ENCODE results near the gene KLRC4.
"Not testable (repeated sequence)": the region's sequence is repeated elsewhere in the genome, so short reads cannot be mapped to it uniquely, and the experiment has no call there.

Gene KLRC4

GRCh38 chr12:10389904-10390303 is 19.7 kb downstream of the KLRC4 start, which contains the start of gene KLRK1:
TSS of gene KLRK1 (minus strand) at chr12:10390041. CDS start at chr12:10388810, 1,231 bp downstream.
- no peaks in the 10 kb centered on the region for H3K36me3 ChIP-seq (replicated peaks)
- no peak within 1 kb of the TSS for H3K4me3 ChIP-seq (ENCODE audit: low read depth, low read length)
- TF ChIP-seq CTCF (IDR thresholded peaks at IDR 0.05; ENCODE audit: low read depth, low read length, missing control alignments): no peak
- no peak for DNase-seq
- in situ Hi-C loops (cut with HindIII; ENCODE audit: low pct_ligation_motif_present, low sequenced_read_pairs): no loop called here
- H3K27ac ChIP-seq: no peak within 1 kb of the TSS
- H3K27me3 ChIP-seq (replicated peaks): no peaks in the 10 kb centered on the region

- no peaks in the 10 kb centered on the region for H3K27me3 ChIP-seq (replicated peaks)
- no peak for DNase-seq
- in situ Hi-C loops (cut with HindIII; ENCODE audit: low pct_ligation_motif_present, low sequenced_read_pairs): no loop called here
- H3K36me3 ChIP-seq (replicated peaks): no peaks in the 10 kb centered on the region
- no peak for TF ChIP-seq CTCF (IDR thresholded peaks at IDR 0.05; ENCODE audit: low read depth, low read length, missing control alignments)
- H3K27ac ChIP-seq: no peak overlapping the region
- no peak overlapping the region for H3K4me3 ChIP-seq (ENCODE audit: low read depth, low read length)
These were observed 20.7 kb downstream of the KLRC4 start for GRCh38 chr12:10388624-10389413.

GRCh38 chr12:10387498-10387897 is 22.1 kb downstream of the KLRC4 start:
- in situ Hi-C loops (cut with HindIII; ENCODE audit: low pct_ligation_motif_present, low sequenced_read_pairs): not testable (repeated sequence)

GRCh38 chr12:10386857-10387256 is 22.7 kb downstream of the KLRC4 start:
- DNase-seq: no peak
- Histone ChIP-seq H3K36me3 (replicated peaks) (no peaks in the 10 kb centered on the region), H3K4me3 (ENCODE audit: low read depth, low read length) (no peak overlapping the region), H3K27me3 (replicated peaks) (no peaks in the 10 kb centered on the region), H3K27ac (no peak overlapping the region)
- in situ Hi-C loops (cut with HindIII; ENCODE audit: low pct_ligation_motif_present, low sequenced_read_pairs): no loop called here
- no peak for TF ChIP-seq CTCF (IDR thresholded peaks at IDR 0.05; ENCODE audit: low read depth, low read length, missing control alignments)

More at GRCh38 chr12:10387498-10387897, 22.1 kb downstream of the KLRC4 start:
- H3K36me3 ChIP-seq (replicated peaks); H3K27ac ChIP-seq; H3K4me3 ChIP-seq (ENCODE audit: low read depth, low read length); DNase-seq; H3K27me3 ChIP-seq (replicated peaks): not testable (repeated sequence)

GRCh38 chr12:10385166-10385613 is 24.4 kb downstream of the KLRC4 start:
- Histone ChIP-seq H3K36me3 (replicated peaks) (no peaks in the 10 kb centered on the region), H3K27me3 (replicated peaks) (no peaks in the 10 kb centered on the region), H3K4me3 (ENCODE audit: low read depth, low read length) (no peak overlapping the region), H3K27ac (peak overlapping the region; percentile 16)
- in situ Hi-C loops (cut with HindIII; ENCODE audit: low pct_ligation_motif_present, low sequenced_read_pairs): no loop called here
- TF ChIP-seq CTCF (IDR thresholded peaks at IDR 0.05; ENCODE audit: low read depth, low read length, missing control alignments): no peak
- no peak for DNase-seq

GRCh38 chr12:10384191-10384590 is 25.4 kb downstream of the KLRC4 start:
- H3K27me3 ChIP-seq (replicated peaks): no peaks in the 10 kb centered on the region
- in situ Hi-C loops (cut with HindIII; ENCODE audit: low pct_ligation_motif_present, low sequenced_read_pairs): no loop called here
- H3K4me3 ChIP-seq (ENCODE audit: low read depth, low read length): no peak overlapping the region
- no peaks in the 10 kb centered on the region for H3K36me3 ChIP-seq (replicated peaks)
- no peak overlapping the region for H3K27ac ChIP-seq
- TF ChIP-seq CTCF (IDR thresholded peaks at IDR 0.05; ENCODE audit: low read depth, low read length, missing control alignments): no peak
- DNase-seq: no peak
